PC-9 (cell line): ENCODE measurements around the gene IGFBP6.

Experiments
- CTCF ChIP-seq: fragments of 200-600 bp; sonication (generic); conservative IDR thresholded peaks from 2 replicates; pipeline ENCODE4 v1.6.1; 2017; ENCODE audit warnings: mixed run types, antibody characterized with exemption, mild to moderate bottlenecking, moderate library complexity
- EZH2 ChIP-seq: fragments of 200-600 bp; sonication (generic); IDR thresholded peaks from 2 replicates; pipeline ENCODE4 v1.8.0; 2017; ENCODE audit warnings: antibody characterized with exemption, low read depth

GRCh38 chr12:53115112-53115890, 17.8 kb downstream of the IGFBP6 start:
- TF ChIP-seq CTCF: no peak
- no peak for TF ChIP-seq EZH2
